SK-N-SH treated with all-trans-retinoic acid at 6 μM for 48 hours (cell line): Measurements from ENCODE around the gene CAPN10.

ENCODE experiments used
- ATAC-seq: fragments of 200-7000 bp; cut with Tn5 transposase; 3 replicates; pipeline ENCODE4 v1.9.1; 2020; ENCODE audit warnings: mild to moderate bottlenecking, moderate library complexity
- ARNTL ChIP-seq: fragments of 450-650 bp; formaldehyde crosslinking; IDR thresholded peaks from 2 replicates; pipeline ENCODE4 v1.5.0; 2020; ENCODE audit warnings: low read depth, mild to moderate bottlenecking, moderate library complexity, borderline replicate concordance
- BACH2 ChIP-seq: fragments of 250-450 bp; sonication (Bioruptor Pico); IDR thresholded peaks from 2 replicates; pipeline ENCODE4 v1.9.0; 2021; ENCODE audit warnings: mild to moderate bottlenecking, borderline replicate concordance
- CREB5 ChIP-seq: fragments of 250-450 bp; sonication (Bioruptor Pico); IDR thresholded peaks from 2 replicates; pipeline ENCODE4 v1.5.1; 2020; ENCODE audit warnings: low read depth, mild to moderate bottlenecking, moderate library complexity
- CSDC2 ChIP-seq: fragments of 250-450 bp; sonication (Bioruptor Pico); IDR thresholded peaks from 2 replicates; pipeline ENCODE4 v1.5.0; 2020; ENCODE audit warnings: mild to moderate bottlenecking, moderate library complexity
- ESRRG ChIP-seq: fragments of 250-450 bp; sonication (Bioruptor Pico); IDR thresholded peaks from 2 replicates; pipeline ENCODE4 v1.6.1; 2021; ENCODE audit warnings: mild to moderate bottlenecking
- GLIS3 ChIP-seq: fragments of 250-450 bp; sonication (Bioruptor Pico); IDR thresholded peaks from 2 replicates; pipeline ENCODE4 v1.5.0; 2020; ENCODE audit warnings: mild to moderate bottlenecking, moderate library complexity
- ISL1 ChIP-seq: fragments of 250-450 bp; sonication (Bioruptor Pico); IDR thresholded peaks from 2 replicates; pipeline ENCODE4 v2.1.2; 2022; ENCODE audit warnings: mild to moderate bottlenecking, moderate library complexity
- OSR1 ChIP-seq: fragments of 250-450 bp; sonication (Bioruptor Pico); IDR thresholded peaks from 2 replicates; pipeline ENCODE4 v1.8.0; 2022; ENCODE audit warnings: moderate library complexity, mild to moderate bottlenecking, inconsistent platforms
- POU6F1 ChIP-seq: fragments of 250-450 bp; sonication (Bioruptor Pico); IDR thresholded peaks from 2 replicates; pipeline ENCODE4 v1.8.0; 2021; ENCODE audit warnings: low read depth, mild to moderate bottlenecking, moderate library complexity, borderline replicate concordance
- PPARA ChIP-seq: fragments of 250-450 bp; sonication (Bioruptor Pico); IDR thresholded peaks from 2 replicates; pipeline ENCODE4 v1.5.0; 2020; ENCODE audit warnings: mild to moderate bottlenecking, borderline replicate concordance
- RARB ChIP-seq: fragments of 250-450 bp; sonication (Bioruptor Pico); IDR thresholded peaks from 2 replicates; pipeline ENCODE4 v1.8.0; 2021; ENCODE audit warnings: mild to moderate bottlenecking, moderate library complexity
- SNAI2 ChIP-seq: fragments of 250-450 bp; sonication (Bioruptor Pico); IDR thresholded peaks from 2 replicates; pipeline ENCODE4 v1.5.0; 2020; ENCODE audit warnings: mild to moderate bottlenecking, moderate library complexity
- TSHZ2 ChIP-seq: fragments of 250-450 bp; sonication (Bioruptor Pico); IDR thresholded peaks from 2 replicates; pipeline ENCODE4 v1.5.0; 2020; ENCODE audit warnings: mild to moderate bottlenecking, moderate library complexity
- ZC3H10 ChIP-seq: fragments of 250-450 bp; sonication (Bioruptor Pico); IDR thresholded peaks from 2 replicates; pipeline ENCODE4 v1.5.1; 2021; ENCODE audit warnings: mild to moderate bottlenecking, moderate library complexity
- ZFP3 ChIP-seq: fragments of 250-450 bp; sonication (Bioruptor Pico); IDR thresholded peaks from 2 replicates; pipeline ENCODE4 v1.5.0; 2020; ENCODE audit warnings: mild to moderate bottlenecking, moderate library complexity
- ZFP30 ChIP-seq: fragments of 450-650 bp; formaldehyde crosslinking; IDR thresholded peaks from 2 replicates; pipeline ENCODE4 v1.5.0; 2022; ENCODE audit warnings: mild to moderate bottlenecking, moderate library complexity
- ZNF565 ChIP-seq: fragments of 450-650 bp; formaldehyde crosslinking; conservative IDR thresholded peaks from 2 replicates; pipeline ENCODE4 v1.5.0; 2020; ENCODE audit warnings: low read depth, mild to moderate bottlenecking, moderate library complexity
- ZNF70 ChIP-seq: fragments of 450-650 bp; formaldehyde crosslinking; IDR thresholded peaks from 2 replicates; pipeline ENCODE4 v1.5.0; 2020; ENCODE audit warnings: mild to moderate bottlenecking, moderate library complexity

The CAPN10 gene

GRCh38 chr2:240572141-240573031 lies 14.1 kb upstream of the CAPN10 start:
- TF ChIP-seq CSDC2 (CRISPR knock-in tag) (no peak), GLIS3 (no peak), CREB5 (CRISPR knock-in tag) (no peak), BACH2 (no peak), ZNF70 (CRISPR knock-in tag) (no peak), TSHZ2 (CRISPR knock-in tag) (no peak), ZNF565 (CRISPR knock-in tag) (no peak), ZFP3 (CRISPR knock-in tag) (no peak), SNAI2 (no peak), ISL1 (CRISPR knock-in tag) (no peak), OSR1 (CRISPR knock-in tag) (no peak), PPARA (CRISPR knock-in tag) (no peak), ESRRG (no peak), ZC3H10 (CRISPR knock-in tag) (no peak), ARNTL (CRISPR knock-in tag) (no peak), ZFP30 (CRISPR knock-in tag) (no peak)
- TF ChIP-seq, all 23 proteins: peak for 0
- ATAC-seq = no peak

- TF ChIP-seq ZFP3 (CRISPR knock-in tag) = no peak
- no peak for TF ChIP-seq GLIS3
- TF ChIP-seq PPARA (CRISPR knock-in tag) = no peak
- TF ChIP-seq SNAI2 = no peak
- TF ChIP-seq ARNTL (CRISPR knock-in tag) = no peak
- TF ChIP-seq ZNF70 (CRISPR knock-in tag) = no peak
- no peak for TF ChIP-seq POU6F1 (CRISPR knock-in tag)
- TF ChIP-seq ISL1 (CRISPR knock-in tag) = no peak
- TF ChIP-seq, all 23 proteins: peak for 0
- no peak for ATAC-seq
Measured at GRCh38 chr2:240573071-240573515, 13.4 kb upstream of the CAPN10 start.

GRCh38 chr2:240573516-240574385 lies 12.8 kb upstream of the CAPN10 start:
- ATAC-seq = no peak

More at GRCh38 chr2:240573516-240574385, 12.8 kb upstream of the CAPN10 start:
- TF ChIP-seq OSR1 (CRISPR knock-in tag) (no peak), TSHZ2 (CRISPR knock-in tag) (no peak), RARB (CRISPR knock-in tag) (no peak), ZNF565 (CRISPR knock-in tag) (no peak), GLIS3 (no peak), ISL1 (CRISPR knock-in tag) (no peak)
